SK-N-SH (cell line): Measurements from ENCODE around the gene ATP8A2. TPM values are rescaled to one million over a fixed set of nuclear protein-coding genes. Genes with fewer than 3 reads are reported as not detected.

Source experiments
- CTCF ChIA-PET: fragments of 300-600, 350-600 bp; formaldehyde crosslinking; extraction: SDS; loops from one replicate; lab custom pipeline; 2021; lab: Yijun Ruan, JAX
- POLR2A ChIA-PET: fragments of 350-600 bp; sonication (Branson Sonifier 250); formaldehyde crosslinking; extraction: SDS; loops from one replicate; lab custom pipeline; 2020; ENCODE audit warnings: antibody characterized with exemption, inconsistent platforms; lab: Yijun Ruan, JAX
- DNase-seq: peaks from one replicate; pipeline ENCODE4 v3.0.0; 2012
- H2AFZ ChIP-seq: fragments of 200-600 bp; sonication (generic); 2 replicates; pipeline ENCODE4 v1.8.1; 2016; ENCODE audit warnings: antibody characterized with exemption, mild to moderate bottlenecking, low read depth
- H3F3A ChIP-seq: fragments of 200-600 bp; sonication (generic); replicated peaks from 2 replicates; pipeline ENCODE3; 2016; ENCODE audit warnings: antibody characterized with exemption, mild to moderate bottlenecking; ENCODE audit not compliant: insufficient read depth
- H3K27ac ChIP-seq, 2 experiments: fragments of 200-500 bp in 1 of 2; fragments of 200-600 bp in 1 of 2; sonication (Bioruptor generic) in 1 of 2; sonication (generic), shearing (Covaris generic) in 1 of 2; 2 replicates each; pipeline versions ENCODE4 v1.5.1 to v1.6.1; 2014 to 2016; ENCODE audit warnings: low read depth in 2 of 2, inconsistent platforms in 1 of 2, low read length in 1 of 2, mild to moderate bottlenecking in 1 of 2, mixed read lengths in 1 of 2
- H3K27me3 ChIP-seq: fragments of 200-600 bp; sonication (generic), shearing (Covaris generic); 2 replicates; pipeline ENCODE4 v1.6.1; 2016; ENCODE audit warnings: mixed run types; ENCODE audit not compliant: insufficient read depth
- H3K36me3 ChIP-seq, 2 experiments: fragments of 200-500 bp in 1 of 2; fragments of 200-600 bp in 1 of 2; sonication (Bioruptor generic) in 1 of 2; sonication (generic) in 1 of 2; replicated peaks in 1 of 2; 2 replicates each; pipeline versions ENCODE3 to v1.5.1; 2014 to 2016; ENCODE audit warnings: low read length in 1 of 2, mild to moderate bottlenecking in 1 of 2; ENCODE audit not compliant: insufficient read depth in 2 of 2, control insufficient read depth in 1 of 2
- H3K4me1 ChIP-seq, 2 experiments: fragments of 200-500 bp in 1 of 2; fragments of 200-600 bp in 1 of 2; sonication (Bioruptor generic) in 1 of 2; sonication (generic), shearing (Covaris generic) in 1 of 2; 2 replicates each; pipeline versions ENCODE4 v1.5.1 to v1.6.1; 2014 to 2016; ENCODE audit warnings: low read depth in 1 of 2, low read length in 1 of 2, mixed run types in 1 of 2; ENCODE audit not compliant: insufficient read depth in 2 of 2, control insufficient read depth in 1 of 2
- H3K4me2 ChIP-seq: fragments of 200-600 bp; sonication (generic), shearing (Covaris generic); 2 replicates; pipeline ENCODE4 v1.6.1; 2017; ENCODE audit warnings: mixed run types
- H3K4me3 ChIP-seq, 2 experiments: fragments of 200-500 bp in 1 of 2; fragments of 200-600 bp in 1 of 2; sonication (Bioruptor generic) in 1 of 2; sonication (generic), shearing (Covaris generic) in 1 of 2; 2 replicates each; pipeline versions ENCODE4 v1.5.1 to v1.8.1; 2014 to 2016; ENCODE audit warnings: low read depth in 2 of 2, inconsistent platforms in 1 of 2, low read length in 1 of 2, mild to moderate bottlenecking in 1 of 2, mixed read lengths in 1 of 2, moderate library complexity in 1 of 2
- H3K79me2 ChIP-seq: fragments of 200-600 bp; sonication (generic); 2 replicates; pipeline ENCODE4 v1.8.1; 2017; ENCODE audit warnings: mild to moderate bottlenecking; ENCODE audit not compliant: insufficient read depth
- H3K9ac ChIP-seq: fragments of 200-600 bp; sonication (generic); 2 replicates; pipeline ENCODE4 v1.6.1; 2017; ENCODE audit warnings: mixed run types
- H3K9me2 ChIP-seq: fragments of 200-600 bp; sonication (generic); 2 replicates; pipeline ENCODE4 v1.6.1; 2017; ENCODE audit warnings: mixed run types
- H3K9me3 ChIP-seq: fragments of 200-600 bp; sonication (generic); 2 replicates; pipeline ENCODE4 v1.6.1; 2017; ENCODE audit warnings: mixed run types, mild to moderate bottlenecking, moderate library complexity
- H4K20me1 ChIP-seq: fragments of 200-600 bp; sonication (generic); 2 replicates; pipeline ENCODE4 v1.6.1; 2017; ENCODE audit warnings: mild to moderate bottlenecking, mixed run types; ENCODE audit not compliant: insufficient read depth
- CHD2 ChIP-seq: fragments of 150-350 bp; IDR thresholded peaks from 2 replicates; pipeline ENCODE4 v1.6.1; 2018; ENCODE audit warnings: low read length; ENCODE audit not compliant: partially characterized antibody
- ELF1 ChIP-seq: IDR thresholded peaks from 2 replicates; pipeline ENCODE4 v1.4.0; 2012
- EP300 ChIP-seq, 2 experiments: IDR thresholded peaks; 2 replicates each; pipeline versions ENCODE4 v1.4.0 to v1.6.1; 2012; ENCODE audit warnings: borderline replicate concordance in 1 of 2, low read depth in 1 of 2, low read length in 1 of 2
- EZH2phosphoT487 ChIP-seq: fragments of 200-600 bp; sonication (generic); IDR thresholded peaks from 2 replicates; pipeline ENCODE4 v1.6.1; 2017; ENCODE audit warnings: low read depth, mixed run types, mild to moderate bottlenecking, antibody characterized with exemption, moderate library complexity, borderline replicate concordance
- FOSL2 ChIP-seq: IDR thresholded peaks from 2 replicates; pipeline ENCODE4 v1.4.0; 2012; ENCODE audit warnings: low read depth, mild to moderate bottlenecking, moderate library complexity, borderline replicate concordance
- GABPA ChIP-seq: IDR thresholded peaks from 2 replicates; pipeline ENCODE4 v1.4.0; 2012; ENCODE audit warnings: low read depth, mild to moderate bottlenecking
- JUND ChIP-seq: IDR thresholded peaks from 2 replicates; pipeline ENCODE4 v1.4.0; 2012
- MXI1 ChIP-seq: IDR thresholded peaks from 2 replicates; pipeline ENCODE4 v1.6.1; 2012; ENCODE audit warnings: mild to moderate bottlenecking, low read depth, low read length, improper control_type of control experiment
- NFIC ChIP-seq: IDR thresholded peaks from 2 replicates; pipeline ENCODE4 v1.4.0; 2012; ENCODE audit warnings: borderline replicate concordance
- NRF1 ChIP-seq: IDR thresholded peaks from 2 replicates; pipeline ENCODE4 v1.6.1; 2012; ENCODE audit warnings: low read depth, mild to moderate bottlenecking, low read length
- POLR2AphosphoS5 ChIP-seq: IDR thresholded peaks from 2 replicates; pipeline ENCODE4 v1.6.1; 2012; ENCODE audit warnings: low read depth, low read length
- RAD21 ChIP-seq: IDR thresholded peaks from 2 replicates; pipeline ENCODE4 v1.6.1; 2012; ENCODE audit warnings: mild to moderate bottlenecking, low read length
- RCOR1 ChIP-seq: fragments of 150-350 bp; IDR thresholded peaks from 2 replicates; pipeline ENCODE4 v1.6.1; 2017; ENCODE audit warnings: antibody characterized with exemption, low read length
- RFX5 ChIP-seq: IDR thresholded peaks from 2 replicates; pipeline ENCODE4 v1.6.1; 2012; ENCODE audit warnings: mild to moderate bottlenecking, improper control_type of control experiment, low read length
- SMC3 ChIP-seq: IDR thresholded peaks from 2 replicates; pipeline ENCODE4 v1.6.1; 2012; ENCODE audit warnings: low read depth, low read length, improper control_type of control experiment
- TAF1 ChIP-seq: IDR thresholded peaks from 2 replicates; pipeline ENCODE4 v1.6.1; 2012; ENCODE audit warnings: low read depth, mild to moderate bottlenecking, low read length, moderate library complexity, borderline replicate concordance
- TEAD4 ChIP-seq: IDR thresholded peaks from 2 replicates; pipeline ENCODE4 v1.4.0; 2012; ENCODE audit warnings: mild to moderate bottlenecking, borderline replicate concordance; ENCODE audit not compliant: insufficient read depth
- YY1 ChIP-seq: IDR thresholded peaks from 2 replicates; pipeline ENCODE4 v1.4.0; 2012; ENCODE audit warnings: low read depth, mild to moderate bottlenecking
- WGBS: methylation state at CpG from one replicate; pipeline ENCODE4 v1.1.6; 2017; ENCODE audit warnings: low lambda C conversion rate; 5-methylcytosine and 5-hydroxymethylcytosine counted together
- polyA plus RNA-seq, 3 experiments: library from polyadenylated mRNA; depleted of rRNA; stranded (reverse); fragments of >200 nt; gene quantifications; 2 replicates each; pipeline ENCODE4 v1.2.3, GENCODE V29; 2012
- TF ChIP-seq, protein P1 (sequence below): fragments of 150-350 bp; IDR thresholded peaks from 2 replicates; pipeline ENCODE4 v1.6.1; 2017; ENCODE audit warnings: antibody characterized with exemption, low read length, low read depth, borderline replicate concordance
- TF ChIP-seq, protein P2 (sequence below): IDR thresholded peaks from 2 replicates; pipeline ENCODE4; 2012
- TF ChIP-seq, protein P3 (sequence below): IDR thresholded peaks from 2 replicates; pipeline ENCODE4 v1.4.0; 2012; ENCODE audit warnings: low read depth
- TF ChIP-seq, protein P4 (sequence below): fragments of 150-350 bp; IDR thresholded peaks from 2 replicates; pipeline ENCODE4 v1.6.1; 2016; ENCODE audit warnings: mild to moderate bottlenecking, low read depth, low read length
- TF ChIP-seq, protein P5 (sequence below): fragments of 200-600 bp; sonication (generic); IDR thresholded peaks from 2 replicates; pipeline ENCODE4 v1.6.1; 2017; ENCODE audit warnings: antibody characterized with exemption, mild to moderate bottlenecking, moderate library complexity
- TF ChIP-seq, protein P6 (sequence below): IDR thresholded peaks from 2 replicates; pipeline ENCODE4 v1.4.0; 2012; ENCODE audit warnings: low read depth, borderline replicate concordance

The ATP8A2 gene
- polyA plus RNA-seq, 1 of the 3 experiments (the other 2 are of a cell fraction) = 0.02 TPM

DNA sequence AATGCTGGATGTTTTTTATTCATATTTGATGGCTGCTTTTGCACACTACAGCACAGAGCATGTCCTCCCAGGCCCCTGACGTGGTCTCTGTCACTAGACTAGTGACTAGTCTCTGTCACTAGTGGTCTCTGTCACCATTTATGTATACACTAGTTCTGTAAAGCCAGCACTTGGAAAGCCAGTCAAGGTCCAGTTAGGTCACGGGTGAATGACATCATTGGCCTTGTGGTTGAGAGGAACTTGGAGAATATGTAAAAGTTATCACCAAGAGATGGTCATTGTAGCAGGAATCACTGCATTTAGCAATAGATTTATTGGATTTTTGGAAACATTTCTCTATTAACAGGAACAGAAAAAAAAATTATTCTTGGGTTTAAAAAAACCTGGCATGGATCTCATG is 607.2 kb downstream of the ATP8A2 start:
- POLR2A ChIA-PET = no interaction called here

DNA sequence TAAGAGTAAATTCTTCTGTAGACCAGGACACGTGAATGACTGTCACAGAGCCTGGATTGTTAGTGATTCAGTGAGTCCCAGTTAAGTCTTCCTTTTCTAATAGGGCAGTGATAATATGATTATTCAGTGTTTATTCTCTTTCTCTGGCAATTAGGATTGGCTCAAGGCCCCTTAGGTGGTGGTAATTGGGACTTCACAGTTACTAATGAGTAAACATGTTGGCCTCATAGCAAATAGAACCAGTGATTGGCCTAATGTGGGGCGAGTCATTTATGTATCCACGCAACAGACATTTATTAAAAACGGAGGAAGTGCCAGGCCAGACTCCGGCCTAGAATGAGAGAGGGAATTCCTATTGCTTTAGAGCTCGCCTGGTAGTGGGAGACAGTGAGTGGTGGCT is 607.6 kb downstream of the ATP8A2 start:
- Histone ChIP-seq H3F3A (no peaks in the 10 kb centered on the region), H3K27me3 (no peaks in the 10 kb centered on the region), H3K9me3 (no peaks in the 10 kb centered on the region), H4K20me1 (no peaks in the 10 kb centered on the region), H3K4me3 (no peak overlapping the region), H3K27ac (no peak overlapping the region), H3K9ac (no peak overlapping the region), H2AFZ (no peak overlapping the region), H3K4me2 (no peak overlapping the region), H3K79me2 (no peaks in the 10 kb centered on the region), H3K4me1 (no peaks in the 10 kb centered on the region; a peak in 1 of 4 replicates), H3K9me2 (no peaks in the 10 kb centered on the region), H3K36me3 (no peaks in the 10 kb centered on the region)
- POLR2A ChIA-PET = no interaction called here
- CTCF ChIA-PET = no interaction called here
- 51% methylated on average over 6 of the region's 6 CpGs for WGBS
- no peak for DNase-seq
- no peak for TF ChIP-seq EZH2phosphoT487
- TF ChIP-seq, protein P1, sequence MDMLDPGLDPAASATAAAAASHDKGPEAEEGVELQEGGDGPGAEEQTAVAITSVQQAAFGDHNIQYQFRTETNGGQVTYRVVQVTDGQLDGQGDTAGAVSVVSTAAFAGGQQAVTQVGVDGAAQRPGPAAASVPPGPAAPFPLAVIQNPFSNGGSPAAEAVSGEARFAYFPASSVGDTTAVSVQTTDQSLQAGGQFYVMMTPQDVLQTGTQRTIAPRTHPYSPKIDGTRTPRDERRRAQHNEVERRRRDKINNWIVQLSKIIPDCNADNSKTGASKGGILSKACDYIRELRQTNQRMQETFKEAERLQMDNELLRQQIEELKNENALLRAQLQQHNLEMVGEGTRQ = no peak
- TF ChIP-seq GABPA = no peak
- TF ChIP-seq RCOR1 = no peak
- no peak for TF ChIP-seq SMC3
- no peak for TF ChIP-seq TEAD4
- TF ChIP-seq MXI1 = no peak
- TF ChIP-seq, protein P2, sequence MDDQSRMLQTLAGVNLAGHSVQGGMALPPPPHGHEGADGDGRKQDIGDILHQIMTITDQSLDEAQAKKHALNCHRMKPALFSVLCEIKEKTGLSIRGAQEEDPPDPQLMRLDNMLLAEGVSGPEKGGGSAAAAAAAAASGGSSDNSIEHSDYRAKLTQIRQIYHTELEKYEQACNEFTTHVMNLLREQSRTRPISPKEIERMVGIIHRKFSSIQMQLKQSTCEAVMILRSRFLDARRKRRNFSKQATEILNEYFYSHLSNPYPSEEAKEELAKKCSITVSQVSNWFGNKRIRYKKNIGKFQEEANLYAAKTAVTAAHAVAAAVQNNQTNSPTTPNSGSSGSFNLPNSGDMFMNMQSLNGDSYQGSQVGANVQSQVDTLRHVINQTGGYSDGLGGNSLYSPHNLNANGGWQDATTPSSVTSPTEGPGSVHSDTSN = no peak
- TF ChIP-seq ELF1 = no peak
- TF ChIP-seq, protein P3, sequence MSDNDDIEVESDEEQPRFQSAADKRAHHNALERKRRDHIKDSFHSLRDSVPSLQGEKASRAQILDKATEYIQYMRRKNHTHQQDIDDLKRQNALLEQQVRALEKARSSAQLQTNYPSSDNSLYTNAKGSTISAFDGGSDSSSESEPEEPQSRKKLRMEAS = no peak
- no peak for TF ChIP-seq RAD21
- no peak for TF ChIP-seq CHD2
- TF ChIP-seq, protein P4, sequence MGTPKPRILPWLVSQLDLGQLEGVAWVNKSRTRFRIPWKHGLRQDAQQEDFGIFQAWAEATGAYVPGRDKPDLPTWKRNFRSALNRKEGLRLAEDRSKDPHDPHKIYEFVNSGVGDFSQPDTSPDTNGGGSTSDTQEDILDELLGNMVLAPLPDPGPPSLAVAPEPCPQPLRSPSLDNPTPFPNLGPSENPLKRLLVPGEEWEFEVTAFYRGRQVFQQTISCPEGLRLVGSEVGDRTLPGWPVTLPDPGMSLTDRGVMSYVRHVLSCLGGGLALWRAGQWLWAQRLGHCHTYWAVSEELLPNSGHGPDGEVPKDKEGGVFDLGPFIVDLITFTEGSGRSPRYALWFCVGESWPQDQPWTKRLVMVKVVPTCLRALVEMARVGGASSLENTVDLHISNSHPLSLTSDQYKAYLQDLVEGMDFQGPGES = no peak
- TF ChIP-seq JUND = no peak
- no peak for TF ChIP-seq YY1
- TF ChIP-seq NRF1 = no peak
- no peak for TF ChIP-seq RFX5
- TF ChIP-seq FOSL2 = no peak

More for the DNA sequence above, 607.2 kb downstream of the ATP8A2 start:
- H3K9ac ChIP-seq = no peak overlapping the region
- H3K27me3 ChIP-seq = no peaks in the 10 kb centered on the region
- H3K9me3 ChIP-seq = no peaks in the 10 kb centered on the region
- no peaks in the 10 kb centered on the region for H3K79me2 ChIP-seq
- WGBS = 19% methylated on average over 2 of the region's 2 CpGs
- H3K27ac ChIP-seq = no peak overlapping the region
- no peaks in the 10 kb centered on the region for H3K9me2 ChIP-seq
- no peak overlapping the region for H3K4me2 ChIP-seq
- CTCF ChIA-PET = no interaction called here
- TF ChIP-seq, protein P5, sequence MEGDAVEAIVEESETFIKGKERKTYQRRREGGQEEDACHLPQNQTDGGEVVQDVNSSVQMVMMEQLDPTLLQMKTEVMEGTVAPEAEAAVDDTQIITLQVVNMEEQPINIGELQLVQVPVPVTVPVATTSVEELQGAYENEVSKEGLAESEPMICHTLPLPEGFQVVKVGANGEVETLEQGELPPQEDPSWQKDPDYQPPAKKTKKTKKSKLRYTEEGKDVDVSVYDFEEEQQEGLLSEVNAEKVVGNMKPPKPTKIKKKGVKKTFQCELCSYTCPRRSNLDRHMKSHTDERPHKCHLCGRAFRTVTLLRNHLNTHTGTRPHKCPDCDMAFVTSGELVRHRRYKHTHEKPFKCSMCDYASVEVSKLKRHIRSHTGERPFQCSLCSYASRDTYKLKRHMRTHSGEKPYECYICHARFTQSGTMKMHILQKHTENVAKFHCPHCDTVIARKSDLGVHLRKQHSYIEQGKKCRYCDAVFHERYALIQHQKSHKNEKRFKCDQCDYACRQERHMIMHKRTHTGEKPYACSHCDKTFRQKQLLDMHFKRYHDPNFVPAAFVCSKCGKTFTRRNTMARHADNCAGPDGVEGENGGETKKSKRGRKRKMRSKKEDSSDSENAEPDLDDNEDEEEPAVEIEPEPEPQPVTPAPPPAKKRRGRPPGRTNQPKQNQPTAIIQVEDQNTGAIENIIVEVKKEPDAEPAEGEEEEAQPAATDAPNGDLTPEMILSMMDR = no peak
- TF ChIP-seq POLR2AphosphoS5 = no peak
- TF ChIP-seq TAF1 = no peak
- no peak for TF ChIP-seq NFIC
- no peak for TF ChIP-seq EP300 (IDR thresholded peaks at IDR 0.05; ENCODE audit: borderline replicate concordance in 1 of 2, low read depth in 1 of 2, low read length in 1 of 2)
- TF ChIP-seq, protein P6, sequence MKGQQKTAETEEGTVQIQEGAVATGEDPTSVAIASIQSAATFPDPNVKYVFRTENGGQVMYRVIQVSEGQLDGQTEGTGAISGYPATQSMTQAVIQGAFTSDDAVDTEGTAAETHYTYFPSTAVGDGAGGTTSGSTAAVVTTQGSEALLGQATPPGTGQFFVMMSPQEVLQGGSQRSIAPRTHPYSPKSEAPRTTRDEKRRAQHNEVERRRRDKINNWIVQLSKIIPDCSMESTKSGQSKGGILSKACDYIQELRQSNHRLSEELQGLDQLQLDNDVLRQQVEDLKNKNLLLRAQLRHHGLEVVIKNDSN = no peak
- no peak for TF ChIP-seq NRF1
- TF ChIP-seq, all 33 proteins: peak for 0
- Histone ChIP-seq H4K20me1 (no peaks in the 10 kb centered on the region), H3K4me1 (no peaks in the 10 kb centered on the region; a peak in 1 of 4 replicates), H3F3A (no peaks in the 10 kb centered on the region), H3K36me3 (no peaks in the 10 kb centered on the region), H2AFZ (no peak overlapping the region), H3K4me3 (no peak overlapping the region)
- DNase-seq = no peak
